Thoracic aorta (tissue), 2 donors: Measurements from ENCODE around the gene ETDB. TPM values are rescaled to one million over a fixed set of nuclear protein-coding genes. Genes with fewer than 3 reads are reported as not detected.
"Not testable (repeated sequence)": the region's sequence is repeated elsewhere in the genome, so short reads cannot be mapped to it uniquely, and the experiment has no call there.

Experiments used
- ATAC-seq: fragments of 150-250 bp; one replicate; pipeline ENCODE4 v1.8.0; 2017; ENCODE audit warnings: low read depth; ENCODE audit not compliant: insufficient number of reproducible peaks, low FRiP score
- DNase-seq: peaks from one replicate; pipeline ENCODE4 v3.0.0-alpha.2; 2020; ENCODE audit warnings: low spot score
- H3K27ac ChIP-seq, 2 donors: fragments of 200-600 bp; sonication (generic); 1 replicate in 1 of 2; 2 replicates in 1 of 2; pipeline ENCODE4 v1.5.1; 2016; ENCODE audit warnings: mild to moderate bottlenecking in 2 of 2, moderate library complexity in 2 of 2
- H3K27me3 ChIP-seq: fragments of 200-600 bp; sonication (generic); replicated peaks from 2 replicates; pipeline ENCODE4 v1.6.0; 2016; ENCODE audit warnings: mild to moderate bottlenecking; ENCODE audit not compliant: insufficient read depth
- H3K36me3 ChIP-seq: fragments of 200-600 bp; sonication (generic); one replicate; pipeline ENCODE4 v1.5.1; 2016
- H3K4me1 ChIP-seq, 2 donors: fragments of 200-600 bp; sonication (generic); 1 replicate in 1 of 2; 2 replicates in 1 of 2; pipeline versions ENCODE4 v1.5.1 to v1.6.0; 2016; ENCODE audit warnings: low read depth in 2 of 2, mild to moderate bottlenecking in 1 of 2; ENCODE audit not compliant: control insufficient read depth in 1 of 2
- H3K4me3 ChIP-seq: fragments of 200-600 bp; sonication (generic); 2 replicates; pipeline ENCODE4 v1.5.1; 2016; ENCODE audit warnings: mild to moderate bottlenecking
- H3K9me3 ChIP-seq: fragments of 200-600 bp; sonication (generic); 2 replicates; pipeline ENCODE4 v1.5.1; 2016
- CTCF ChIP-seq: fragments of 200-600 bp; sonication (generic); IDR thresholded peaks from one replicate; pipeline ENCODE4 v1.5.1; 2019; ENCODE audit warnings: antibody characterized with exemption
- total RNA-seq, 2 donors: library from RNA; depleted of rRNA; stranded (reverse); fragments of >200 nt; gene quantifications; one replicate each; pipeline versions ENCODE4 v1.1.0 to v1.2.3, GENCODE V29; 2016

Gene ETDB
- not detected for total RNA-seq

GRCh38 chrX:135120056-135120576 is at the start of gene ETDB:
TSS of gene ETDB (minus strand) at chrX:135120526. CDS start at chrX:135119261, 1,265 bp downstream.
- ATAC-seq, DNase-seq, H3K9me3 ChIP-seq, H3K4me1 ChIP-seq, H3K4me3 ChIP-seq, H3K27ac ChIP-seq, H3K36me3 ChIP-seq, H3K27me3 ChIP-seq: not testable (repeated sequence)

GRCh38 chrX:135169534-135169933 is 49.2 kb upstream of the ETDB start:
- H3K4me1 ChIP-seq, ATAC-seq, H3K27me3 ChIP-seq, H3K27ac ChIP-seq, H3K4me3 ChIP-seq, H3K9me3 ChIP-seq, DNase-seq, H3K36me3 ChIP-seq: not testable (repeated sequence)

- no peak for TF ChIP-seq CTCF
- Histone ChIP-seq H3K9me3 (no peaks in the 10 kb centered on the region), H3K4me3 (no peak overlapping the region), H3K27me3 (no peaks in the 10 kb centered on the region), H3K36me3 (no peaks in the 10 kb centered on the region), H3K27ac (no peak overlapping the region), H3K4me1 (no peaks in the 10 kb centered on the region)
- DNase-seq, result no peak
- no peak for ATAC-seq
Measured at GRCh38 chrX:135168486-135168885, 48.2 kb upstream of the ETDB start.

GRCh38 chrX:135154688-135155087 is 34.4 kb upstream of the ETDB start:
- H3K27ac ChIP-seq, H3K4me1 ChIP-seq, H3K36me3 ChIP-seq, ATAC-seq, H3K27me3 ChIP-seq, H3K4me3 ChIP-seq, H3K9me3 ChIP-seq, DNase-seq: not testable (repeated sequence)

GRCh38 chrX:135126145-135126544 is 5.8 kb upstream of the ETDB start:
- not testable (repeated sequence) for H3K4me3 ChIP-seq, DNase-seq, H3K9me3 ChIP-seq, H3K27ac ChIP-seq, H3K4me1 ChIP-seq, H3K36me3 ChIP-seq, ATAC-seq, H3K27me3 ChIP-seq

- DNase-seq, H3K27ac ChIP-seq, H3K9me3 ChIP-seq, H3K4me1 ChIP-seq, ATAC-seq, H3K36me3 ChIP-seq, H3K4me3 ChIP-seq, H3K27me3 ChIP-seq: not testable (repeated sequence)
Measured at GRCh38 chrX:135116064-135116463, 4.3 kb downstream of the ETDB start.

- Histone ChIP-seq H3K27me3 (no peaks in the 10 kb centered on the region), H3K27ac (no peak overlapping the region), H3K9me3 (no peaks in the 10 kb centered on the region), H3K36me3 (no peaks in the 10 kb centered on the region), H3K4me1 (no peaks in the 10 kb centered on the region), H3K4me3 (no peak overlapping the region)
- ATAC-seq, result no peak
- no peak for DNase-seq
- no peak for TF ChIP-seq CTCF
Measured at GRCh38 chrX:135114392-135114791, 5.9 kb downstream of the ETDB start.

- no peaks in the 10 kb centered on the region for H3K36me3 ChIP-seq
- no peak overlapping the region for H3K4me3 ChIP-seq
- no peaks in the 10 kb centered on the region for H3K9me3 ChIP-seq
- no peak for DNase-seq
- TF ChIP-seq CTCF, result no peak
- H3K27ac ChIP-seq, result no peak overlapping the region
- no peak for ATAC-seq
- no peaks in the 10 kb centered on the region for H3K4me1 ChIP-seq
- H3K27me3 ChIP-seq, result no peaks in the 10 kb centered on the region
Measured at GRCh38 chrX:135112743-135113142, 7.6 kb downstream of the ETDB start.
